CD14-positive monocyte (primary cell): ENCODE data around the gene TMEM221. TPM values are rescaled to one million over a fixed set of nuclear protein-coding genes. Genes with fewer than 3 reads are reported as not detected.

ENCODE experiments used
- DNase-seq, 3 donors: peaks; one replicate each; pipeline ENCODE4 v3.0.0-alpha.2; 2011 to 2022
- H2AFZ ChIP-seq: 2 replicates; pipeline ENCODE4 v1.6.0; 2012; ENCODE audit warnings: mild to moderate bottlenecking, low read depth, low read length, inconsistent platforms; ENCODE audit not compliant: insufficient read depth, poor library complexity, severe bottlenecking
- H3K27ac ChIP-seq, 2 donors: 1 replicate in 1 of 2; 2 replicates in 1 of 2; pipeline ENCODE4 v1.5.1; 2012 to 2013; ENCODE audit warnings: low read length in 2 of 2, control low read depth in 1 of 2, inconsistent platforms in 1 of 2, low read depth in 1 of 2, mild to moderate bottlenecking in 1 of 2
- H3K27me3 ChIP-seq, 2 donors: one replicate each; pipeline versions ENCODE4 v1.6.0 to v1.6.1; 2011 to 2013; ENCODE audit warnings: low read length in 2 of 2; ENCODE audit not compliant: control insufficient read depth in 2 of 2, insufficient read depth in 2 of 2
- H3K36me3 ChIP-seq, 2 donors: replicated peaks in 1 of 2; 1 replicate in 1 of 2; 2 replicates in 1 of 2; pipeline versions ENCODE4 v1.5.1 to v1.6.1; 2012 to 2013; ENCODE audit warnings: low read length in 2 of 2, control low read depth in 1 of 2, inconsistent platforms in 1 of 2, mild to moderate bottlenecking in 1 of 2; ENCODE audit not compliant: insufficient read depth in 2 of 2, control insufficient read depth in 1 of 2
- H3K4me1 ChIP-seq, 2 donors: 1 replicate in 1 of 2; 2 replicates in 1 of 2; pipeline versions ENCODE4 v1.5.1 to v1.6.1; 2012 to 2013; ENCODE audit warnings: low read length in 2 of 2, control low read depth in 1 of 2, inconsistent platforms in 1 of 2, mild to moderate bottlenecking in 1 of 2, moderate library complexity in 1 of 2; ENCODE audit not compliant: insufficient read depth in 2 of 2, control insufficient read depth in 1 of 2
- H3K4me2 ChIP-seq: replicated peaks from 2 replicates; pipeline ENCODE3; 2012; ENCODE audit warnings: low read length, moderate library complexity, mild to moderate bottlenecking; ENCODE audit not compliant: poor library complexity, severe bottlenecking; ENCODE audit errors: extremely low read depth
- H3K4me3 ChIP-seq, 3 experiments: fragments of 200-600 bp in 1 of 3; sonication (generic) in 1 of 3; replicated peaks in 1 of 3; 1 replicate in 2 of 3; 2 replicates in 1 of 3; pipeline ENCODE4 v1.5.1; 2011 to 2013; ENCODE audit warnings: low read length in 3 of 3, mild to moderate bottlenecking in 3 of 3, control low read depth in 2 of 3, low read depth in 2 of 3, inconsistent platforms in 1 of 3, moderate library complexity in 1 of 3
- H3K79me2 ChIP-seq: 2 replicates; pipeline ENCODE4 v1.6.0; 2012; ENCODE audit warnings: mild to moderate bottlenecking, control low read depth, inconsistent platforms, low read length, moderate library complexity; ENCODE audit not compliant: insufficient read depth
- H3K9ac ChIP-seq: 2 replicates; pipeline ENCODE4 v1.6.0; 2017; ENCODE audit warnings: low read length, mild to moderate bottlenecking; ENCODE audit not compliant: insufficient read depth, poor library complexity, severe bottlenecking
- H3K9me3 ChIP-seq, 2 donors: replicated peaks in 1 of 2; 1 replicate in 1 of 2; 2 replicates in 1 of 2; pipeline versions ENCODE4 v1.5.1 to v1.6.1; 2012 to 2013; ENCODE audit warnings: low read length in 2 of 2, control low read depth in 1 of 2; ENCODE audit not compliant: control insufficient read depth in 1 of 2, insufficient read depth in 1 of 2
- H4K20me1 ChIP-seq: 2 replicates; pipeline ENCODE4 v1.6.0; 2012; ENCODE audit warnings: mild to moderate bottlenecking, low read length, control low read depth, moderate library complexity; ENCODE audit not compliant: insufficient read depth
- H3K27ac Mint-ChIP-seq, 7 donors: one replicate each; pipeline ENCODE4 v1.8.0; 2020; ENCODE audit warnings: mild to moderate bottlenecking in 7 of 7, mixed read lengths in 7 of 7, moderate library complexity in 6 of 7, inconsistent platforms in 2 of 7
- H3K27me3 Mint-ChIP-seq, 3 donors: one replicate each; pipeline ENCODE4 v1.8.0; 2021 to 2022; ENCODE audit warnings: low read depth in 3 of 3, mild to moderate bottlenecking in 3 of 3, mixed read lengths in 3 of 3, moderate library complexity in 3 of 3, inconsistent platforms in 1 of 3
- H3K36me3 Mint-ChIP-seq, 2 donors: one replicate each; pipeline ENCODE4 v1.8.0; 2020; ENCODE audit warnings: mixed read lengths in 2 of 2, inconsistent platforms in 1 of 2, mild to moderate bottlenecking in 1 of 2
- H3K4me1 Mint-ChIP-seq: one replicate; pipeline ENCODE4 v1.8.0; 2020; ENCODE audit warnings: mild to moderate bottlenecking, mixed read lengths
- H3K4me3 Mint-ChIP-seq, 2 donors: one replicate each; pipeline ENCODE4 v1.8.0; 2020; ENCODE audit warnings: mild to moderate bottlenecking in 2 of 2, mixed read lengths in 2 of 2, moderate library complexity in 1 of 2
- H3K9me3 Mint-ChIP-seq, 7 donors: one replicate each; pipeline ENCODE4 v1.8.0; 2020 to 2022; ENCODE audit warnings: mixed read lengths in 7 of 7, mild to moderate bottlenecking in 6 of 7, moderate library complexity in 6 of 7, inconsistent platforms in 2 of 7
- CTCF ChIP-seq: fragments of 200-600 bp; IDR thresholded peaks from one replicate; pipeline ENCODE4 v1.8.0; 2022; ENCODE audit warnings: antibody characterized with exemption, mild to moderate bottlenecking
- WGBS: methylation state at CpG from one replicate; pipeline ENCODE4 v1.1.5; 2013; ENCODE audit warnings: missing lambda C conversion rate; ENCODE audit not compliant: insufficient coverage; 5-methylcytosine and 5-hydroxymethylcytosine counted together
- intact Hi-C, 2 donors: fragments of 100-400 bp; cut with micrococcal nuclease; formaldehyde crosslinking; loops; one replicate each; pipeline versions ENCODE4 v1.15.0 to v1.15.1; 2023
- polyA plus RNA-seq, 3 donors: library from polyadenylated mRNA; depleted of rRNA in 1 of 3; unstranded in 2 of 3; stranded (reverse) in 1 of 3; fragments of 300-500 nt in 2 of 3; fragments of >200 nt in 1 of 3; fragmentation: Illumina TruSeq in 2 of 3; gene quantifications; 1 replicate in 2 of 3; 2 replicates in 1 of 3; pipeline ENCODE4 v1.2.3, GENCODE V29; 2012 to 2021

The TMEM221 gene
- polyA plus RNA-seq, 3 donors: not detected

DNA sequence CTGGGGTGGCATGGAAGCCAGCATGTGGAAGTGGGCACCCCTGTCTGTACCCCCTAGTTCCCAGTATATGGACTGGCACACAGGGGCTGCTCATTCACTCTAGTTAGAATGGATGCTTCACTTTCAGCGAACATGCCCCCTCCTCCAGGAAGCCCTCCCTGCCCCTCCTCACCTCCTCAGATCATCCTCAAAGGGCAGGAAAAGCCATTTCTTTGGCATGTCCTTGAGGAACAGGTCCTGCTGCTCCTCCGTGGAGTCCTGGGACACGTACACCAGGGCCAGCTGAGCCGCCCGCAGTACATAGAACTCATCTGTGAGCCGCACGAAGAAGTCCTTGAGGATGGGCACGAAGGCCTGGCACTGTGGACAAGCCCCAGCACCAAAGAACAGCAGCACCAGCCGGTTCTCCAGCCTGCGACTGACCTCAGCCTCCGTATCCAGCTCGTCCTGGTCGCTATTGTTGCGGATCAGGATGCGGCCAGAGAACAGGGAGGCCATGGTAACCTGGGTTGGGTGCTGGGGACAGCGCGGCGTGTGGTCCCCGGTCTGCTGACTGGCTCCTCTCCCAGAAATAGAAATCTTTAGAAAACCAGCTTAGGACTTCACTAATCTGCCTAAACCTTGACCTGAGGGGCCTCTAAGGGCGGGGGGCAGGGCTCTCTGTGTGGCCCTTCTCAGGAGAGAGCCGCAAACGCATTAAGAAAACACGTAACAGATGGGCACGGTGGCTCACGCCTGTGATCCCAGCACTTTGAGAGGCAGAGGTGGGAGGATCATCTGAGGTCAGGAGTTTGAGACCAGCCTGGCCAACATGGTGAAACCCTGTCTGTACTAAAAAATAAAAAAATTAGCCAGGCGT lies 12.1 kb upstream of the TMEM221 start, which contains the start of gene NXNL1:
TSS of gene NXNL1 (minus strand) at position 555 of the 859 bp plus-strand sequence. CDS start at position 498, 57 bp downstream.
- Histone ChIP-seq H3K36me3 (no peaks in the 10 kb centered on the region), H3K27ac (no peak within 1 kb of the TSS), H3K9ac (no peak within 1 kb of the TSS), H3K79me2 (no peaks in the 10 kb centered on the region), H3K9me3 (peaks cover 0 to 3% of the 10 kb centered on the region in 2 donors), H3K4me2 (no peak within 1 kb of the TSS), H4K20me1 (no peaks in the 10 kb centered on the region), H2AFZ (no peak within 1 kb of the TSS), H3K27me3 (peaks cover 13 to 23% of the 10 kb centered on the region in 2 donors), H3K4me1 (no peaks in the 10 kb centered on the region), H3K4me3 (no peak within 1 kb of the TSS)
- H3K36me3 Mint-ChIP-seq: no peaks in the 10 kb centered on the region
- no peak for TF ChIP-seq CTCF
- no peak for DNase-seq
- H3K4me3 Mint-ChIP-seq: no peak within 1 kb of the TSS
- WGBS: 95% methylated on average over 17 of the region's 26 CpGs
- H3K4me1 Mint-ChIP-seq: no peaks in the 10 kb centered on the region
- H3K27me3 Mint-ChIP-seq: peaks cover 21 to 52% (median 39%) of the 10 kb centered on the region in 3 donors
- intact Hi-C loops: no loop called here
- no peak within 1 kb of the TSS for H3K27ac Mint-ChIP-seq
- H3K9me3 Mint-ChIP-seq: peaks cover 0 to 3% (median 0%) of the 10 kb centered on the region in 7 donors

DNA sequence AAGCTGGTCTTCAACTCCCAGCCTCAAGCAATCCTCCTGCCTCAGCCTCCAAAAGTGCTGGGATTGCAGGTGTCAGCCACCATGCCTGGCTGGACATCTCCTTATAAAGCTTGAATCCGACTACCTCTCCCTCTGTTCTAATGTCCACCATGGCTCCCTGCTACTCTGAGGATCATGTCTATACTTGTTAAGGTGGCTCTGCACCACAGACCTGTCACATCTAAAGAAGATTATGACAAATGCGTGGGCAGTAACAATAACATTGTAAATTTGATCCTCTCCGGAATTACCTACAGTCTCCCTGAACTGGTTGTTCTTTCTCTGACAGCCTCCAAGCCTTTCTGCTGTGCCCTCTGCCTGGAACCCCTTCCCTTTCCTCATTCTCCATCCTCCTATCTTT lies 10.5 kb upstream of the TMEM221 start:
- TF ChIP-seq CTCF: no peak
- Mint-ChIP-seq H3K4me1 (no peaks in the 10 kb centered on the region), H3K27ac (no peak overlapping the region), H3K9me3 (peaks cover 0 to 5% (median 3%) of the 10 kb centered on the region in 7 donors), H3K36me3 (no peaks in the 10 kb centered on the region), H3K4me3 (no peak overlapping the region), H3K27me3 (peaks cover 34 to 65% (median 53%) of the 10 kb centered on the region in 3 donors)
- Histone ChIP-seq H3K9ac (no peak overlapping the region), H3K9me3 (peaks cover 0 to 3% of the 10 kb centered on the region in 2 donors), H3K4me3 (no peak overlapping the region), H3K27ac (no peak overlapping the region), H3K79me2 (no peaks in the 10 kb centered on the region), H3K36me3 (no peaks in the 10 kb centered on the region), H3K4me2 (no peak overlapping the region), H3K4me1 (no peaks in the 10 kb centered on the region), H3K27me3 (peaks cover 22 to 37% of the 10 kb centered on the region in 2 donors), H2AFZ (no peak overlapping the region), H4K20me1 (no peaks in the 10 kb centered on the region)
- intact Hi-C loops: no loop called here
- no peak for DNase-seq
- 89% methylated on average over 3 of the region's 3 CpGs for WGBS
